ENCODE measurements around the gene CHST8.

The CHST8 gene

GRCh38 chr19:33800012-33800680, 178.4 kb downstream of the CHST8 start:
- H3K4me3 Mint-ChIP-seq: no peak overlapping the region
- no peaks in the 10 kb centered on the region for H3K36me3 Mint-ChIP-seq (ENCODE audit: low read depth)
- peaks cover 2% of the 10 kb centered on the region for H3K4me1 Mint-ChIP-seq
- no peak overlapping the region for H3K27ac Mint-ChIP-seq
- DNase-seq: no peak
- H3K27me3 Mint-ChIP-seq: peaks cover 20% of the 10 kb centered on the region
- H3K9me3 Mint-ChIP-seq: no peaks in the 10 kb centered on the region
- ATAC-seq: no peak

- ATAC-seq (no peak), DNase-seq (no peak)
- H3K4me3 Mint-ChIP-seq: no peak overlapping the region
- H3K4me1 Mint-ChIP-seq: peaks cover 2% of the 10 kb centered on the region
- H3K36me3 Mint-ChIP-seq (ENCODE audit: low read depth): no peaks in the 10 kb centered on the region
- no peak overlapping the region for H3K27ac Mint-ChIP-seq
- H3K9me3 Mint-ChIP-seq: no peaks in the 10 kb centered on the region
- H3K27me3 Mint-ChIP-seq: peaks cover 20% of the 10 kb centered on the region
These were observed 179.7 kb downstream of the CHST8 start for GRCh38 chr19:33801411-33801810.

- H3K27me3 Mint-ChIP-seq: peaks cover 20% of the 10 kb centered on the region
- no peaks in the 10 kb centered on the region for H3K36me3 Mint-ChIP-seq (ENCODE audit: low read depth)
- H3K27ac Mint-ChIP-seq: no peak overlapping the region
- ATAC-seq (no peak), DNase-seq (no peak)
- H3K4me1 Mint-ChIP-seq: peaks cover 2% of the 10 kb centered on the region
- no peaks in the 10 kb centered on the region for H3K9me3 Mint-ChIP-seq
- H3K4me3 Mint-ChIP-seq: no peak overlapping the region
These were observed 180.2 kb downstream of the CHST8 start for GRCh38 chr19:33802001-33802400.

- H3K4me3 Mint-ChIP-seq: no peak overlapping the region
- ATAC-seq (no peak), DNase-seq (no peak)
- H3K27ac Mint-ChIP-seq: no peak overlapping the region
- no peaks in the 10 kb centered on the region for H3K4me1 Mint-ChIP-seq
- H3K27me3 Mint-ChIP-seq: peaks cover 18% of the 10 kb centered on the region
- no peaks in the 10 kb centered on the region for H3K36me3 Mint-ChIP-seq (ENCODE audit: low read depth)
- H3K9me3 Mint-ChIP-seq: no peaks in the 10 kb centered on the region
These were observed 181.0 kb downstream of the CHST8 start for GRCh38 chr19:33802801-33803200.

GRCh38 chr19:33803383-33803782, 181.6 kb downstream of the CHST8 start:
- H3K9me3 Mint-ChIP-seq: no peaks in the 10 kb centered on the region
- H3K27ac Mint-ChIP-seq: no peak overlapping the region
- DNase-seq (no peak), ATAC-seq (no peak)
- no peaks in the 10 kb centered on the region for H3K36me3 Mint-ChIP-seq (ENCODE audit: low read depth)
- peaks cover 18% of the 10 kb centered on the region for H3K27me3 Mint-ChIP-seq
- H3K4me3 Mint-ChIP-seq: no peak overlapping the region
- H3K4me1 Mint-ChIP-seq: no peaks in the 10 kb centered on the region

GRCh38 chr19:33804021-33804799, 182.5 kb downstream of the CHST8 start:
- H3K4me3 Mint-ChIP-seq: no peak overlapping the region
- H3K27me3 Mint-ChIP-seq: peaks cover 10% of the 10 kb centered on the region
- no peak overlapping the region for H3K27ac Mint-ChIP-seq
- no peaks in the 10 kb centered on the region for H3K4me1 Mint-ChIP-seq
- H3K36me3 Mint-ChIP-seq (ENCODE audit: low read depth): no peaks in the 10 kb centered on the region
- DNase-seq: no peak
- no peak for ATAC-seq
- H3K9me3 Mint-ChIP-seq: no peaks in the 10 kb centered on the region

- ATAC-seq (no peak), DNase-seq (no peak)
- H3K9me3 Mint-ChIP-seq: no peaks in the 10 kb centered on the region
- no peaks in the 10 kb centered on the region for H3K27me3 Mint-ChIP-seq
- no peaks in the 10 kb centered on the region for H3K36me3 Mint-ChIP-seq (ENCODE audit: low read depth)
- no peak overlapping the region for H3K27ac Mint-ChIP-seq
- H3K4me1 Mint-ChIP-seq: no peaks in the 10 kb centered on the region
- no peak overlapping the region for H3K4me3 Mint-ChIP-seq
These were observed 183.6 kb downstream of the CHST8 start for GRCh38 chr19:33805313-33805712.

GRCh38 chr19:33805840-33806433, 184.2 kb downstream of the CHST8 start:
- Mint-ChIP-seq H3K27ac (no peak overlapping the region), H3K4me3 (no peak overlapping the region)
- ATAC-seq: no peak

GRCh38 chr19:33806434-33806881, 184.7 kb downstream of the CHST8 start:
- Mint-ChIP-seq H3K4me3 (no peak overlapping the region), H3K27me3 (no peaks in the 10 kb centered on the region), H3K4me1 (no peaks in the 10 kb centered on the region), H3K27ac (no peak overlapping the region), H3K9me3 (no peaks in the 10 kb centered on the region), H3K36me3 (ENCODE audit: low read depth) (no peaks in the 10 kb centered on the region)
- ATAC-seq (no peak), DNase-seq (no peak)

More at GRCh38 chr19:33805840-33806433, 184.2 kb downstream of the CHST8 start:
- no peaks in the 10 kb centered on the region for H3K27me3 Mint-ChIP-seq
- no peaks in the 10 kb centered on the region for H3K4me1 Mint-ChIP-seq
- H3K36me3 Mint-ChIP-seq (ENCODE audit: low read depth): no peaks in the 10 kb centered on the region
- no peak for DNase-seq
- H3K9me3 Mint-ChIP-seq: no peaks in the 10 kb centered on the region

GRCh38 chr19:33808399-33808798, 186.6 kb downstream of the CHST8 start:
- Mint-ChIP-seq H3K9me3 (no peaks in the 10 kb centered on the region), H3K36me3 (ENCODE audit: low read depth) (no peaks in the 10 kb centered on the region), H3K4me3 (no peak overlapping the region), H3K4me1 (no peaks in the 10 kb centered on the region), H3K27me3 (no peaks in the 10 kb centered on the region), H3K27ac (no peak overlapping the region)
- ATAC-seq: no peak
- DNase-seq: no peak

GRCh38 chr19:33809960-33810359, 188.2 kb downstream of the CHST8 start:
- Mint-ChIP-seq H3K9me3 (no peaks in the 10 kb centered on the region), H3K4me3 (no peak overlapping the region)

GRCh38 chr19:33810821-33811220, 189.1 kb downstream of the CHST8 start:
- Mint-ChIP-seq H3K4me1 (no peaks in the 10 kb centered on the region), H3K9me3 (no peaks in the 10 kb centered on the region), H3K27me3 (no peaks in the 10 kb centered on the region), H3K4me3 (no peak overlapping the region), H3K27ac (no peak overlapping the region), H3K36me3 (ENCODE audit: low read depth) (no peaks in the 10 kb centered on the region)
- DNase-seq: no peak
- ATAC-seq: no peak

More at GRCh38 chr19:33809960-33810359, 188.2 kb downstream of the CHST8 start:
- DNase-seq (no peak), ATAC-seq (no peak)
- Mint-ChIP-seq H3K27me3 (no peaks in the 10 kb centered on the region), H3K36me3 (ENCODE audit: low read depth) (no peaks in the 10 kb centered on the region), H3K27ac (no peak overlapping the region), H3K4me1 (no peaks in the 10 kb centered on the region)

- ATAC-seq: no peak
- Mint-ChIP-seq H3K36me3 (ENCODE audit: low read depth) (no peaks in the 10 kb centered on the region), H3K4me3 (no peak overlapping the region), H3K27me3 (no peaks in the 10 kb centered on the region), H3K4me1 (no peaks in the 10 kb centered on the region), H3K27ac (no peak overlapping the region), H3K9me3 (no peaks in the 10 kb centered on the region)
- DNase-seq: no peak
These were observed 189.5 kb downstream of the CHST8 start for GRCh38 chr19:33811246-33811645.

GRCh38 chr19:33811736-33812387, 190.1 kb downstream of the CHST8 start:
- DNase-seq: no peak
- Mint-ChIP-seq H3K27ac (no peak overlapping the region), H3K27me3 (peaks cover under 1% of the 10 kb centered on the region), H3K9me3 (no peaks in the 10 kb centered on the region), H3K4me1 (no peaks in the 10 kb centered on the region), H3K4me3 (no peak overlapping the region), H3K36me3 (ENCODE audit: low read depth) (no peaks in the 10 kb centered on the region)
- ATAC-seq: no peak
